GM13976 (cell line): ENCODE results near the gene KLHL12.

Experiments
- DNase-seq: peaks from one replicate; pipeline ENCODE4 v3.0.0; 2012; ENCODE audit warnings: low spot score
- CTCF ChIP-seq: IDR thresholded peaks from 2 replicates; pipeline ENCODE4 v1.5.1; 2012; ENCODE audit warnings: borderline replicate concordance, mild to moderate bottlenecking; ENCODE audit not compliant: insufficient read depth; ENCODE audit errors: extremely low read depth, missing control alignments, control extremely low read depth
- in situ Hi-C: fragments of 300-500 bp; cut with MboI; formaldehyde crosslinking; loops from one replicate; pipeline ENCODE4 v1.12.0; 2022; ENCODE audit warnings: low sequenced_read_pairs, mixed read lengths, inconsistent platforms; ENCODE audit not compliant: unreplicated experiment

KLHL12 gene

GRCh38 chr1:202848191-202848542 lies 78.9 kb downstream of the KLHL12 start:
- peak; percentile 10 for TF ChIP-seq CTCF
- in situ Hi-C loops: no loop called here

GRCh38 chr1:202844935-202845334 lies 82.1 kb downstream of the KLHL12 start:
- no peak for DNase-seq
- in situ Hi-C loops: no loop called here
- TF ChIP-seq CTCF: no peak

More at GRCh38 chr1:202848191-202848542, 78.9 kb downstream of the KLHL12 start:
- peak; percentile 77 for DNase-seq

- DNase-seq: no peak
- in situ Hi-C loops: no loop called here
- TF ChIP-seq CTCF: no peak
These were observed 82.8 kb downstream of the KLHL12 start for GRCh38 chr1:202844259-202844658.

GRCh38 chr1:202843081-202843480 lies 84.0 kb downstream of the KLHL12 start:
- no peak for DNase-seq
- in situ Hi-C loops: no loop called here
- TF ChIP-seq CTCF: no peak
